ENCODE results near the gene SYMPK. TPM values are rescaled to one million over a fixed set of nuclear protein-coding genes. Genes with fewer than 3 reads are reported as not detected.

Gene SYMPK
- total RNA-seq, 1 donor from 2014 or later = 23.1 TPM

- no peak for DNase-seq (ENCODE audit: low spot score)
These were observed 3.6 kb upstream of the SYMPK start for GRCh38 chr19:45866400-45867176.

GRCh38 chr19:45865269-45865948 is 2.5 kb upstream of the SYMPK start:
- no peak for DNase-seq (ENCODE audit: low spot score)

GRCh38 chr19:45864629-45865082 is 1.7 kb upstream of the SYMPK start:
- no peak for DNase-seq (ENCODE audit: low spot score)

DNA sequence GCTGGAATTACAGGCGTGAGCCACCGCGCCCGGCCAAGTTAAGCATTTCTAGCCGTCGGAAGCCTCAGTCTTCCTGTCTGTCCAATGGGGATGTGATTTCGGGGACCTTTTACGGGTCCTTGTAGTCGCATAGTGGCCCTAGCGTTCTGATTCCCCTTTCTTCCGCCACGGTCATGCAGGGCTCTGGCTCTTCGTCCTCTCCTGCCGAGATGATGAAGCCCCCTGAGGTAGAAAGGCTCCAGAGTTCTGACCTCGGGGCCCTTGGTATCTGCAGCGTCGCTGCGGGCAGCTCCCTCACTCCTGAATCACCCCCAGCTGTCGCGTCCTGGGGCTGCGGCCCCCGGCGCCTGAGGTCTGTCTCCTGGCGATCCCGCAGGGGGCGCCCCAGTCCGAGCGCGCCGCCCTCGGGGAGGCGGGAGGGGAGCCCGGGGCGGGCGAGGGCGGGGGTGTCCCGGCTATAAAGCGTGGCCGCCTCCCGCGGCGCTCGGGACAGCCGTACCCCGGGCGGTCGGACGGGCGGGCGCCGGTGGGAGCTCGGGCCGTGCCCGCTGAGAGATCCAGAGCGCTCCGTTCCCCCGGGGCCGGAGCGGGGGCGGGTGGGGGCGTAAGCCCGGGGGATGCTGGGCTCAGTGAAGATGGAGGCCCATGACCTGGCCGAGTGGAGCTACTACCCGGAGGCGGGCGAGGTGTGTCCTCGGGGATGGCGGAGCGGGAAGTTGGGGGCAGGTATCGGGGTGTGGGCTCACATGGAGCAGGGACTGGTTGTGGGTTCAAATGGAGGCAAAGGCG is 1.1 kb upstream of the SYMPK start, which contains the start of gene FOXA3:
Gene FOXA3 (plus strand): TSS at position 487 of the 789 bp plus-strand sequence. CDS start 131 bp downstream, at position 618.
- no peak for DNase-seq (ENCODE audit: low spot score)

DNA sequence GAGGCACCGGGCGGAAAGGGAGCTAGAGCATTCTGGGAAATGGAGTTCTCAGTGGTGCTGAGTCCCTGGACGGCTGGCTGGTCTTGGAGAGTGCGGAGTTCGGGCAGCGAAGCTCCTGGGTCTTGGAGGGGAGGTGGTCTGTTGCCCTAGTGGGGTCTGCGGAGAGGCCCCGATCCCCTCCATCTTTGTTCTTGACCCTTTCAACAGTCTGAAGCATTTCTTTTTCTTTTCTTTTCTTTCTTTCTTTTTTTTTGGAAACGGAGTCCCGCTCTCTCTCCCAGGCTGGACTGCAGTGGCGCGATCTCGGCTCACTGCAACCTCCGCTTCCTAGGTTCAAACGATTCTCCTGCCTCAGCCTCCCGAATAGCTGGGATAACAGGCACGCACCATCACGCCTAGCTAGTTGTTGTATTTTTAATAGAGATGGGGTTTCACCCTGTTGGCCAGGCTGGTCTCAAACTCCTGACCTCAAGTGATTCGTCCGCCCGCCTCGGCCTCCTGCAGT is 440 bp upstream of the SYMPK start:
- DNase-seq (ENCODE audit: low spot score) = no peak

DNA sequence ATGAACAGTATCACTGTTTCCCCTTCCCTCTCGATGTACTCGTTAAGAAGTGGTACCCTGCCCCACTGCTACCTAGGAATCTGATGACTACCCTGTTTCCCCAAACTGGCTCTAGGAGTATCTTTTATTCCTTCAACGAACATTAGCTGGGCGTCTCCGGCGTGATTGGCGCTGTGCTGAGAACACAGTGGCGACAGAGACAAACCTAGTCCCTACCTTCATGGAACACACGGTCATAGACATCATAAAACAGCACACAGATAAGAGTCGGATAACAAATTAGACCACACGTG is 730 bp downstream of the SYMPK start:
- no peak for DNase-seq (ENCODE audit: low spot score)

DNA sequence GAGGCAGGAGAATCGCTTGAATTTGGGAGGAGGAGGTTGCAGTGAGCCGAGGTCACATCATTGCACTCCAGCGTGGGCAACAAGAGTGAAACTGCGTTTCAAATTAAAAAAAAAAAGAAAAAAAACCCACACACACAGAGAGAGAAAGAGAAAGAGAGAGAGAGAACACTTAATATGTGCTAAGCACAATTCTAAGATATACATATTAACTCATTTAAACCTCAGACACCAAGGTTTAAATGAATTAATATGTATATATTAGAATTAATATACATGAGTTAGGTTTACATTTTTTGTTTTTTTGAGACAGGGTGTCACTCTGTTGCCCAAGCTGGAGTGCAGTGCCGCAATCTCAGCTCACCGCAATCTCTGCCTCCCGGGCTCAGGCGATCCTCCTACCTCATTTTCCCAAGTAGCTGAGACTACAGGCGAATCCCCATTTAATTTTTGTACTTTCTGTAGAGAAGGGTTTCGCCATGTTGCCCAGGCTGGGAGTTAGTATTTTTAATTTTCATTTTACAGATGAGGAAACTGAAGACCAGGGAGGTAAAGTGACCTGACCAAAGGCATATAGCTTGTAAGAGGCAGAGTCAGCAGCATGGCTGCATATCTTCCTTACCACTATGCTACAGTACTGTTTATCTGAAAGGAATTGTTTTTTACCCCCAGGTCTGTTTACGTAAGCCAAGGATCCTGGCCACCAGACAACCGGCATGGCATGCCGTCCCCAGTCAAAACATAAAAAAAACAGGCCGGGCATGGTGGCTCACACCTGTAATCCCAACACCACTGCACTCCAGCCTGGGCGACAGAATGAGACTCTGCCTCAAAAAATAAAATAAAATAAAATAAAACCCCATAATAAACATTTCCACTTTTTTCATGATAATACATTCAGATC is 2.3 kb downstream of the SYMPK start:
- no peak for DNase-seq (ENCODE audit: low spot score)

DNA sequence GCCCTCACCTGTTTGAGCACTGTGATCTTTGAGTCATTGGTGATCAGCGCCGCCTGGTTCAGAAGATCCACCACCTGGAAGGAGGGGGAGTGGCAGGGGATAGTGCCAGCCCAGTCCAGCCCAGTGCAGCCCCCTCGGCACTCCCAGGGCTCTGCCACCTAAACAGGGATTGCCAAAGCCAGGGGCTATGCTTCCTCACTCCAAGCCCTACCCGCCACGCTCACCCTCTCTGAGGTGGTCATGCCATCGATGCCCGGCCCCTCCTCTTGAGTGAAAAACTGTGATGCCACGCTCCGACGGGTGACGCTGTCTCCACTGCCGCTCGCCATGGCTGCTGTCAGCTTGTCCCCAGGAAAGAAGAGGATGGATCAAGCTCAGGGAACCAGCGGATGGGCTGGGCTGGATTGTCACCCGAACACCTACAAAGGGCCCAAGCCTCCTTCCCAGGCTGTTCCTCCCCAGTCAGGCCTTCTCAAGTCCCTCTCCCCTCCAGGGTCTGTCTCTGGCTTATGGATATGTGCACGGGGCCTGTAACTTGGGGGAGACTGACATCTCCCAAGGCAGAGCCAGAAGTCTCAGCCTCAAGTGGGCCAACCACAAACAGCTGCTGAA is 8.7 kb downstream of the SYMPK start:
- no peak for DNase-seq (ENCODE audit: low spot score)

- DNase-seq (ENCODE audit: low spot score) = no peak
These were observed 10.0 kb downstream of the SYMPK start for GRCh38 chr19:45852983-45853382.

- no peak for DNase-seq (ENCODE audit: low spot score)
These were observed 10.7 kb downstream of the SYMPK start for GRCh38 chr19:45852145-45852750.

DNA sequence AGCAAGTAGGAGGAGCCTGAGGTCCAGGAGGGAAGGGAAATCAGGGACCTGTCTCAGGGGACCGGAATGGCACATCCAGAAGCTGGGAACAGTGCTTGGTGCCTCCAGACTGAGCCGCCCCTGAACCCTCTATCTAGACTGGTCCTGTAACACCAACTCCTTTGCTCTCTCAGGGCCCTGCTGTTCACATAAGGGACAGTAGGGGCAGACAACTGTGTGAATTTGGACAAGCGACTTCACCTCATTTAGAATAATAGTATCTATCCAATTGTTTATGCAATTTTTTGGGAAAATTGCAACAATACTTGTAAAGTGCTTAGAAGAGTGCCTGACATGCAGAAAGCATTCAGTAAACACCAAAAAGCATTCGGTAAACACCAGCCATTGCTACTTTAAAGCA is 14.0 kb downstream of the SYMPK start:
- DNase-seq (ENCODE audit: low spot score) = no peak

- DNase-seq (ENCODE audit: low spot score) = no peak
These were observed 15.3 kb downstream of the SYMPK start for GRCh38 chr19:45847663-45848062.

- no peak for DNase-seq (ENCODE audit: low spot score)
These were observed 20.7 kb downstream of the SYMPK start for GRCh38 chr19:45842198-45842597.

DNA sequence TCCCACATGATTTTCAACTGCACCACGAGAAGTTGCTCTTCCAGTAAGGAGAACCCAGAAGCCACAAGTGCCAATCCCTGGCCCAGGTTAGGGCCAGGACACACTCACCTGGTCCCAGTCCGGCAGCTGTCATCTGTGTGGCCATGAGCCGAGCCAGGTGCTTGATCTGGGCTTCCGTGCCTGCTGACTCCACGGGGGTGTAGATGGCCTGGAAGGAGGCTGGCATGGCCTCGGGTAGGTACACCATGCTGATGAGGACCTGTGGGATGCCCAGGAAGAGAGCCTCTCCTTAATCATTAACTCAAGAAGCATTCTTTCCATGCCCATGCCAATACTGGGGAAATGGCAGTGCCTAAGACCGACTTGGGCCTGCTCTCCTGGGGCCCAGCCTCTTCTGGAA is 28.0 kb downstream of the SYMPK start:
- no peak for DNase-seq (ENCODE audit: low spot score)

DNA sequence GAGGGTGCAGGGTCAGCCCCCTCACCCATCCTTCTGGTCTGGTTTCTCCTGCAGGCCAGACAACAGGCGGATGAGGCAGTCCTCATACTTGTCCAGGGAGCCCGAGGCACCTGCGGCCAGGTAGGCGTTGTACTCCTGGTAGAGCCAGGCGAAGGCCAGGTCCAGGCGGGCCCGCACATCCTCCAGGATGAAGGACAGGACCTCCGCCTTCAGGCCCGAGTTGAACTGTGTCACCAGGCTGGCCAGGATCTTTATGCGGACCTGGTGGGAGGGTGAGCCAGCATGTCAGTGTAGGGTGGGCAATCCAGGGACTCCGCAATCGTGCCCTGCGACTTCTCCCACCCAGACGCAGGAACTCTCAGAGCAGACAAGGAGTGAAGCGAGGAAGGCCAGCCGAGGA is 34.0 kb downstream of the SYMPK start:
- DNase-seq (ENCODE audit: low spot score) = no peak

- DNase-seq (ENCODE audit: low spot score) = no peak
These were observed 34.4 kb downstream of the SYMPK start for GRCh38 chr19:45828523-45828922.

DNA sequence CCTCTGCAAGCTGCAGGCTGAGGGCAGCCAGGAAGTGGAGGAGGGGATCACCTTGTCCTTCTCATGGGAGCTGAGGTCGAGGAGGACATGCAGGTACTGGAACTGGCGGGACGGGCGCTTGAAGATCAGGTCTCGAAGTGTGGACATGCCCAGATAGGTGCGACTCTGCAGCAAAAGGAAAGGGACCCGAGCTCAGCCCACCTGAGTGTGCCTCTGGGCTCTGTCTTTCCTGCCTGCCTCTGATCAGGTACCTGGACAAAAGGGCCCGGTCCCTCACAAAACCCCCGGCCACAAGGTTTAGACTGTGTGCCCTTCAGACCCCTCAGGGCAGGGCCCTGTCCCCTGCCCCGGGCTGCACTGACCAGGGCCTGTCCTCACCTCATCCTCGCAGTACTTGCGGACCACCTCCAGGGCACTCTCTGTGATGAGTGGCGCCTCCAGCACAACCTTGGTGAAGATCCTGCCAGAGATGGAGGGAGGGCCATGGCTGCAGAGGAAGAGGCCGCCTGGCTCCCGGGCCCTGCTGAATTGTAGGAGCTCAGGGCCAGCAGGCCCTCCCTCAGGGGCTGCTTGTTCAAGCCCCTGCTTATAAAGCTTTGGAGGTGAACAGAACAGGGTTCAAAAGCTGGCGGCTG is 35.4 kb downstream of the SYMPK start:
- no peak for DNase-seq (ENCODE audit: low spot score)

- no peak for DNase-seq (ENCODE audit: low spot score)
These were observed 36.0 kb downstream of the SYMPK start for GRCh38 chr19:45826934-45827333.

GRCh38 chr19:45825917-45826893 is 36.7 kb downstream of the SYMPK start:
- DNase-seq (ENCODE audit: low spot score) = no peak
